Activated T-helper 1 cell treated with Interleukin-2 at 50 U/mL for 16 hours (primary cell): ENCODE measurements around the gene P2RX4.
"Not testable (repeated sequence)": the region's sequence is repeated elsewhere in the genome, so short reads cannot be mapped to it uniquely, and the experiment has no call there.

Experiments
- DNase-seq: peaks from one replicate; pipeline ENCODE4 v3.0.0-alpha.2; 2020; ENCODE audit warnings: low read depth

The P2RX4 gene

DNA sequence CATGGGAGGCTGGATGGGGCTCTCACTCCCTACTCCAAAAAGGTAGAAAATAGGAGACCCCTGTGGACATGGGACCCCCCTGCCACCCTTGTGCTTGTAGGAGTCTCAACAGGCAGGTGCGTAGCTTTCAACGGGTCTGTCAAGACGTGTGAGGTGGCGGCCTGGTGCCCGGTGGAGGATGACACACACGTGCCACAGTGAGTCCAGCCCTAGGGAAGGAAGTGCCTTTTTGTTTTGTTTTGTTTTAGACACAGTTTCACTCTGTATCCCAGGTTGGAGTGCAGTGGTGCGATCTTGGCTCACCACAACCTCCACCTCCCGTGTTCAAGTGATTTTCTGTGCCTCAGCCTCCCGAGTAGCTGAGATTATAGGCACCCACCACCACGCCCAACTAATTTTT lies 12.9 kb downstream of the P2RX4 start:
- no peak for DNase-seq

DNA sequence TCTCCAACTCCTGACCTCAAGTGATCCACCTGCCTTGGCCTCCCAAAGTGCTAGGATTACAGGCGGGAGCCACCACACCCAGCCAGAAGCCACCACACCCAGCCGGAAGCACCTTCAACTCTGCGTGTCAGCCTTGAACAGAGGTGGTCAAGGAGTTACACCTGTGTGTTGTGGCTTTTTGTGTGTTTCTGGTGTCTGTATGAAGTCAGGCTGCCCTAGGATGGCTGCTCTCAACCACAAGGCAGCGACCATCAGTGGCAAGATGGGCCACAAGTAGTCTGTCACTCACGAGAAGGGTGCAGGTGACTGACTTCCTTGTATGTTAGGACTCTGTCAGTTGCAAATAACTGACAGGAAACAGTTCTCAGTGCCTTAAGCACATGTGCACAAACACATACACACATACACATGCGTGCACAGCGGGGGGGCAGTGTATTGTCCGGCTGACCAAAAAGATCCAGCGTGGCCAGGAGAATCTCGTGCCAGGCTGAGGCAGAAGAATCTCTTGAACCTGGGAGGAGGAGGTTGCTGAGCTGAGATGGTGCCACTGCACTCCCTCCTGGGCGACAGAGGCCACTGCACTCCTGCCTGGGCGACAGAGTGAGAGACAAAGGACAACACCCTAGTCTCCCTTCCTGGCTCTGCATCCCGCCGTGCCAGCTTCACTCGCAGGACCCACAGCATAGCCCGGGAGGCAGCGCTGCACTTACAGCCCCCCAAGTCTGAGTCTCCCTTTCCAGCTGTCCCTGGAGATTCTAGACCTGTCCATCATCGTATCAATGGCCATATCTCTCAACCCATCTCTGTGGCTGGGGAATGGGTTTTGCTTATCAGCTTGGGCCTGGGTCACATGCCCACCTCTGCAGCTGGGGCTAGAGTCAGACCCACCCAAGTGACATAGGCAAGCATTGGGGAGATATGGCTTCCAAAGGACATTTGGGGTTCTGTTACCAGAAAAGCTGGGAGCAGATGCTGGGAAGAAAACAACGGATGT lies 13.7 kb downstream of the P2RX4 start:
- peak; percentile 19 for DNase-seq

DNA sequence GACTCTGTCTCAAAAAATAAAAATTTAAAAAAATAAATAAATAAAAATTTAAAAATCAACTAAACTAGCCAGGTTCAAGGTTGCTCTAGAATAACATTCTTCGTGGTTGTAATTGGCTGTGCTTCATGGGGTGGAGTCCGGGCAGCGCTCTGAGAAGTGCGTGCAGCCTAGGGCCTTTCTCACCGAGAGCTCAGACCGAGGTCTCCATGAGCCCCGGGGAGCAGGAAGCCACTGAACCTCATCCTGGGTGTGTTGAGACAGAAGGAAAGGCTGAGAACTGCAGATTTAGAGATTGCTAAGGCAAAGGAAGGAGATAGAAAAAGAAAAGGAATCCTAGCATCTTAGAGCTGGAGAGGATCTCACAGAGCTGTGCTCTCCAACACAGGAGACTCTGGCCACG lies 14.7 kb downstream of the P2RX4 start:
- peak; percentile 45 for DNase-seq

DNA sequence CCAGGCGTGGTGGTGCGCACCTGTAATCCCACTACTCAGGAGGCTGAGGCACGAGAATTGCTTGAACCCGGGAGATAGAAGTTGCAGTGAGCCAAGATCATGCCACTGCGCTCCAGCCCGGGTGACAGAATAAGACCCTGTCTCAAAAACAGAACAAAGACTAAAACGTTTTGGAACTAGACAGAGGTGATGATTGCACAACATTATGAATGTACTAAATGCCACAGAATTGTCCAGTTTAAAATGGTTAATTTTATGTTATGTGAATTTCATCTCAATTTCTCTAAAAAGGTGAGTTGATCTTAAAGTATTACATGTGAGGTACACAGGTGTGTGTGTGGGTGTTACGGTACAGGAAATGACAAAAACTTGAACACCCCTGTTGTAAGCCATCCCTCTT lies 16.5 kb downstream of the P2RX4 start:
- DNase-seq, result no peak

DNA sequence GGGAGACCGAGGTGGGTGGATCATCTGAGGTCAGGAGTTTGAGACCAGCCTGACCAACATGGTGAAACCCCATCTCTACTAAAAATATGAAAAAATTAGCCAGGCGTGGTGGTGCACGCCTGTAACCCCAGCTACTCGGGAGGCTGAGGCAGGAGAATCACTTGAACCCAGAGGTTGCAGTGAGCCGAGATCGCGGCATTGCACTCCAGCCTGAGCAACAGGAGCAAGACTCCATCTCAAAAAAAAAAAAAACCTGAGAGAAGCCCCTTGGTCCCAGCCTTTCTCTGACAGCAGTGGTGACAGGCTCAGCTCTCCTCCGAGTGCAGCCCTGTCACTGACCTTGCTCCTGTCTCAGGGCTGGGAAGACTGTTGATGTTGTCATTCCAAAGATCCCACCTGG lies 16.9 kb downstream of the P2RX4 start:
- DNase-seq, result not testable (repeated sequence)

DNA sequence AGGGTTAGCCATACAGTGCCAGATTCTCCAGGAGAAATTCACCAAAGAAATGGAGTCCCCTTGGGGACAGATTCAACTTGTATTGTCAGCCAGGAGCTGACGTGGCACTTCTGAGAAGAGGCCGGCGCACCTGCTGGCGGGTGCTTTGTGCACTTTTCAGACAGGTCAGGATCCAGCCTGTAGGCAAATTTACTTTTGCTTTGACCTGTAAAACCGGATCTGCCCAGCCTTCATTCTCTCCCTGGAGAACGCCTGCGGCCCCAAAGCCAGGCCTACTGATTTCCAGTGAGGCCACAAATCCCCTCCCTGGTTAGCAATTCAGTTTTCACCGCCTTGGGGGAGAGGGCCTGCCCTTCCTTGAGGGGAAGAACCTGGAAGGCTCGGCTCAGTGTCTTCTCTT lies 17.4 kb downstream of the P2RX4 start:
- no peak for DNase-seq

DNA sequence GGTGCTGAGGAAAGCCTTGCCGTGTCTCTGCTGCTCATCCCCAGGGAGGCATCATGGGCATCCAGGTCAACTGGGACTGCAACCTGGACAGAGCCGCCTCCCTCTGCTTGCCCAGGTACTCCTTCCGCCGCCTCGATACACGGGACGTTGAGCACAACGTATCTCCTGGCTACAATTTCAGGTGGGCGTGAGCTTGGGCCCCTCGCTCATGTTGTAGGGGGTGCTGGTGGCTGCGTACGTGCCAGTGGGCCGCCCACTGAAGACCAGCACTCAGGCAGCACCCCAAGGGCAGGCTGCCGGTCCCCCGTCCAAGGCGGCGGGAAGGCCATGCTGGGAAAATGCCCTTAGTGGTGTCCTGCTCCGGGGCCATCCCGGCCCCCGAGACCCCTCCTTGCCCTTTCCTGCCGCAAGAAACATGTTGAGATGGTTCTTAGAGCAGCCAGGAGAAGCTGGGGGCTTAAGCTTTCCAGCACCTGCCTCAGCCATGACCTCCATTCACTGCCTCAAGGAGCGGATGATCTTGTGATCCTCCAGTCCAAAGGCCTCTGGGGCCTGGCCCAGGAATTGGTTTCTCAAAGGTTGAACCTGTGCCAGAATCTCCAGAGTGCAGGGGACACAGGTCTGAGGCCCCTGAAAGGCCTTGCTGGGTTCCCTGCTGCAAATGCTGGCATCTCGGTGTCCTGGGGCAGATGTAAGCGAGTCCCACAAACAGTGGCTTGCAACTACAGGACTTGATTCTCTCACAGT lies 19.2 kb downstream of the P2RX4 start:
- DNase-seq, result no peak

DNA sequence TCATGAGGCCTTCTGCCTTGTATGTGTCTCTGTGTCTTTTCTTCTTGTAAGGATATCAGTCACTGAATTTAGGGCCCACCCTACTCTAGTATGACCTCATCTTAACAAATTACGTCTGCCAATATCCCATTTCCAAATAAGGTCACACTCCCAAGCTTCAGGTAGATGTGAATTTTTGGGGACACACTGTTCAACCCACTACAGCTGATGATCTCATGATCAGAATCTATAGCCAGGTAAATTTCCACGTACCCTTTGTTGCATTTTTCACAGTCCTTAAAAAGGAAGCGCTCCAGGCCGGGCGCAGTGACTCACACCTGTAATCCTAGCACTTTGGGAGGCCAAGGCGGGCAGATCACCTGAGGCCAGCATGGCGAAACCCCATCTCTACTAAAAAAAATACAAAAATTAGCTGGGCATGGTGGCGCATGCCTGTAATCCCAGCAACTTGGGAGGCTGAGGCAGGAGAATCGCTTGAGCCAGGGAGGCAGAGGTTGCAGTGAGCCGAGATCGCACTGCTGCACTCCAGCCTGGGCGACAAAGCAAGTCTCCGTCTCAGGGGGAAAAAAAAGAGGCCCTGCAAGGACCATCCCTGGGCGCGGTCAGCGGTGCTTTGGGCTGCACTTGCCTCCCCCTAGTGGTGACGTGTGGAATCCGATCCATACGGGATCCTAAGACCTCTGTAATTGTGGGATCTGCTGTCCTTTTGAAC lies 20.1 kb downstream of the P2RX4 start:
- peak; percentile 26 for DNase-seq

DNA sequence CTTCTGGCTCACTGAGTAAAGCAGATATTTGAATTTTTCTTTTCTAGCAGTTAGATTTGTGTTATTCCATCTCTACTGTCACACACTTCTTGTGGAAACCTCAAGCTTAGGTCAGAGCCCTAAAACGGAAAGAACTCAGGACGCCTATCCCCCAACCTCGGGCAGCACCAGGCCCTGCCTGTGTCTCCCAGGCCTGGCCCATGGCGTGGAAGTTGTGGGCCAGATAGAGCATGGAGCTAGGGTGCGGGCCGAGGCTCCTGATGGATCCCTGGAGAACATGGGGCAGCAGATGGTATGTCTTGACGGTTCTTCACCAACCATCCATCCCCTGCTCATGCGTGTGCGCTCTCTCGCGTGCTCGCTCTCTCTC lies 20.6 kb downstream of the P2RX4 start:
- no peak for DNase-seq

DNA sequence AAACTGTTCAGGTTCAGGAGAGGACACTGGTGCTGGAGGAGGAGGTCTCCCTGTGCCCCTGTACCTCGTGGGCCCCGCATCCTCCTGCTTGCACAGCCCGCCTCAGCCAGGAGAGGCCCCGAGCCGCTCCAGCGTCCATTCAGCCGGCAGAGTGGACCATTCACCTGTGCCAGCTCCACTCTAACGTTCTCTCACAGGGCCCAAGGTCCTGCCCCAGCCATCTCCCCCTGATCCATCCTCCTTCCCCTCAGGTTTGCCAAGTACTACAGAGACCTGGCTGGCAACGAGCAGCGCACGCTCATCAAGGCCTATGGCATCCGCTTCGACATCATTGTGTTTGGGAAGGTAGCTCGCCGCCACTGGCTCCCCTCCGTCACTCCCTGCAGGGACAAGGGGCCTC lies 22.2 kb downstream of the P2RX4 start:
- DNase-seq, result no peak

DNA sequence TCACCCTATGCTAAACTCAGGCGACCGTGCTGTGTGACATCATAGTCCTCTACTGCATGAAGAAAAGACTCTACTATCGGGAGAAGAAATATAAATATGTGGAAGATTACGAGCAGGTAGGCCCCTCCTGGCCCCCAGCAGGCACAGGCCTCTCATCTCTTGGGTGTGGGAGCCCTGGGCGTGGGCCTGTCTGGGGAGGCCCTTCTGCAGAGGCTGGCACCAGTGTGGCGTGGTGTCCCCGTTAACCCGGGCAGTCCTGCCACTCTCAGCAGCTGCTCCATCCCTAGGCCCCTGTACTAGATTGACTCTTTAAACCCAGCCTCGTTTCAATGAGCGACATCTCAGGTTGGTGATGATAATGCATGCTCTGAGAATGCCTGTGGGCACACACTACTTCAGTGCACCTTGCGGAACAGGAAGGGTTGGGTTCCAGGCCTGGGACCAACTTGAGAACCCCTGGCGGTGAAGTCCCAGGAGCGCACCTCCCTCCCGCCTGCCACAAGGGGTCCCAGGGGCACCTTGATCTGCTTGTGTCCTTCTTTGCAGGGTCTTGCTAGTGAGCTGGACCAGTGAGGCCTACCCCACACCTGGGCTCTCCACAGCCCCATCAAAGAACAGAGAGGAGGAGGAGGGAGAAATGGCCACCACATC lies 23.2 kb downstream of the P2RX4 start:
- no peak for DNase-seq

DNA sequence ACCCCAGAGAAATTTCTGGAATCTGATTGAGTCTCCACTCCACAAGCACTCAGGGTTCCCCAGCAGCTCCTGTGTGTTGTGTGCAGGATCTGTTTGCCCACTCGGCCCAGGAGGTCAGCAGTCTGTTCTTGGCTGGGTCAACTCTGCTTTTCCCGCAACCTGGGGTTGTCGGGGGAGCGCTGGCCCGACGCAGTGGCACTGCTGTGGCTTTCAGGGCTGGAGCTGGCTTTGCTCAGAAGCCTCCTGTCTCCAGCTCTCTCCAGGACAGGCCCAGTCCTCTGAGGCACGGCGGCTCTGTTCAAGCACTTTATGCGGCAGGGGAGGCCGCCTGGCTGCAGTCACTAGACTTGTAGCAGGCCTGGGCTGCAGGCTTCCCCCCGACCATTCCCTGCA lies 23.7 kb downstream of the P2RX4 start:
- DNase-seq, result no peak

DNA sequence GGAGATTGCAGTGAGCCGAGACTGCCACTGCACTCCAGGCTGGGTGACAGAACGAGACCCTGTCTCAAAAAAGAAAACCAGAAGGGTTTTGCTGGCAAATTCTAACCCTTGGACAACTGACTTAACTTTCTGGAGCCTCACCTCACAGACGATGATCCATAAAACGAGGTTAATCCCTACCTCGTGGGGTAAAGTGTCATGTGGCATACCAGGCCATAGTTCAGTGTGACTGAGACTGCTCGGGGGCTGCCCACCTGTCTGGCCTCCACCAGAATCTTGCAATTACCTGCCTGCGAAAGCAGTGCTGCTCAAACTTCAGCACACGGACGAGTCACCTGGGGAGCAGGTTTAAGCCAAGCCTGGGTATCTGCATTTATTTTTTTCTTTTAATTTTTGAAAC lies 26.8 kb downstream of the P2RX4 start:
- DNase-seq, result no peak

DNA sequence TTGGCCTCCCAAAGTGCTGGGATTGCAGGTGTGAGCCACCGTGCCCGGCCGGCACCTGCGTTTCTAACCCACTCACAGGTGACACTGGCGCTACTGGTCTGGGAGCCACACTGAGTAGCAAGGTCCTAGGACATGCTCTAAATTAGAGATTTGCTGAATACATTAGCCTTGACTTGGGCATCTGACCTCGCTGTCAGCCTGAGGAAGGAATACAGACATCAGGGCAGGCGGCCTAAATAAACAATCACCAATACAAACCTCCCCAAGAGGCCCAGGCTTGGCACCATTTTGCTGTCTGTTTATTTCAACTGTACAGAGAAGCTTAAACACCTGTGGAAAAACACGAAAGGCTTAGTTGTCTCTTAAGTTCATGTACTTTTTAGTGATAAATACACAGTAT lies 27.5 kb downstream of the P2RX4 start:
- DNase-seq, result no peak

DNA sequence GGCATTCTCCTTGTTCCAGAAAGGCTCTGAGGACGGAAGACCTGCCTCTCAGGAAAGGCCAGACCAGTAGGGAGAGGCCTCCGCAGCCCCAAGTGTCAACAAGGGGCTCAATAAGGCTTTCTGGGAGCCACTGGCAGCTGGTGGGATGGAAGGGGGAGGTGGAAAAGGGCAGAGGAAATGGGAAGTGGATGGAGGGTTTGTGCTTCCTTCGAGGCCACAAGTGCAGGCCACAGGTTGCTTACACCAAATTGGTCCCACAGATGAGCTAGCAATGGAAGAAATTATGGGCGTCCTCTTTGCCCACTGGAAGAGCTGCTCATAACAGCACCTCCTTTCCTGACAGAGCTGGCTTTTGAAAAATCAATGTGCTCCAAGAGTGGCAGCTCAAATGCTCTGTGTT lies 28.2 kb downstream of the P2RX4 start:
- DNase-seq, result no peak

DNA sequence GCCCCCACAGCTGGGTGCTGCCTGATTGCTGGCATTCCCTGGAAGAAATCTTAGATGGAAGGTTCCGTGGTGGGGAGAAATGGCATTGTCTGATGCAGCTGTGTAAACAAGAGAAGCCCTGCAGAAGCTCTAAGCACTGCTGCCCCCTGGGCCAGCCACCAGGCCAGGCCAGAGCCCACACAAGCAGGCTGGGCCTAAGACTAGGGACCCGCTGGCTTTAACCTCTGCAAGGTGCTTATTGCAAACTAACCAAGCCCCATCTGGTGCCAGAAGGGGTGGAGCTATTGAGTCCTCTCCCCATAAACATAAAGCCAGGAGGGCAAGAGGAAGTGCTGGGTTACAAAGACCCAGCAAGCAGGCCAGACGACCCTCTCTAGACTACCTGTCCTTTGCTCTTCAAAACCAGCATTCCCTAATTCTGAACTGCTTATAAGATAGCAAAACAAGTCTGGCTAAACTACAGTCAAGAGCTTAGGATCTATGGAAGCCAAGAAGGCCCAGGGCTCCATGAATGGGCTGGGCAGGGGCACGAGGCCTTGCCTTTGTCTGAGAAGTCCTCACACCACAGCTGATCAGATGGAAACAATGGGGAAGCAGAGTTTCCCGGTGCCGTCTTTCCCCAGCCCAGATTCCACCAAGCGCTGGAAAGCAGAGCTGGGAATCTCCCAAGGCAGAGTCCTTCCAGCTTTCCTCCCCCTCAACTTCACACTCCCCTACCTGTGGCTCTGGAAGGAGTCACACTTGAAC lies 28.8 kb downstream of the P2RX4 start:
- DNase-seq, result no peak

DNA sequence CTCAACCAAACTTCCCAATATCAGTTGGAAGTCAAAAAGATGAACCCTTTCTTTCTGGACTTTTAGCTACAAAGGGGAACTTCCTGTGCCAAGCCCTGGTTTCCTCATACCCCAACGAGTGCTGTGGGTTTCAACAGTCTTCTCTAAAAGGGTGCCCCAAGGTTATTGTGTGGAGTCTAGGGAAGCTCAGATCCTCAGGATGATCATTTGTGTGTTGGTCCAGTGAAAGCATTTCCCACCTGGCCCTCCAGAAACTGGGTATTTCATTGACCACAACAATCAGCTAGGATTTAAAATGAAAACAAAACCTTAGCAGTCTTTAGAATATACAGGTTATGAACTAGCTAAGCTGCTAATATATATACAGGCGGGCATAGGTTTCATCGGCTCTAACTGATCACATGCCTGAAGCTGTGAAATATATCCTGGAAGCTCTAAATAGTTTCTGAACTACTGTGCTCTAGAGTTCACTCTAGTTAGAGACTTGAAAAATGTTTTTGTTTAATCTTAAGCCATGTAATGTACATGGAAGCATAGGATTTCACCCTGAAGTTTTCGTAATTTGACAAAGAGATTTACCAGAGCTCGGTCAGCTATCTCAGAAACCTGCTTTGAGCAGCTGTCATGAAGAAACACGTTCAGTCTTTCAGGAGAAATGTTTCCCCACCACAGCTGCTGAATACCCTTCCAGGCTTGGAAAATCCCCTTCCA lies 29.6 kb downstream of the P2RX4 start:
- DNase-seq, result no peak

DNA sequence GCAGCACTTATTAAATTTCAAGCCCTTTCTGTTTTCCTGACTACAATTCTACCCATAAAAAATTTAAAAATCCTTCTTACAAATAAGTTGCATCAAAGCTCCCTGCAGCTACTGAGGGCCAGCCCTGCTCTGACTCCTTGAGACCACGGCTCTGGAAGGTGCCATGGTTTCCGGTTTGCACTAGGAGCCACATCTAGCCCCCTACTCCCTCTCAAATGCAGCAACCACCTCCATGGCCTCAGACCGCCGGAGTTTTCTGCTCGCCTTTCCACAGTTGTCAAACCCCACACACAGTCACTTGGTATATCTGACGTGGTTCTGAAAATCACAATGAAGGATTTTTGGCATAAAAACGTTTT lies 30.1 kb downstream of the P2RX4 start:
- no peak for DNase-seq

DNA sequence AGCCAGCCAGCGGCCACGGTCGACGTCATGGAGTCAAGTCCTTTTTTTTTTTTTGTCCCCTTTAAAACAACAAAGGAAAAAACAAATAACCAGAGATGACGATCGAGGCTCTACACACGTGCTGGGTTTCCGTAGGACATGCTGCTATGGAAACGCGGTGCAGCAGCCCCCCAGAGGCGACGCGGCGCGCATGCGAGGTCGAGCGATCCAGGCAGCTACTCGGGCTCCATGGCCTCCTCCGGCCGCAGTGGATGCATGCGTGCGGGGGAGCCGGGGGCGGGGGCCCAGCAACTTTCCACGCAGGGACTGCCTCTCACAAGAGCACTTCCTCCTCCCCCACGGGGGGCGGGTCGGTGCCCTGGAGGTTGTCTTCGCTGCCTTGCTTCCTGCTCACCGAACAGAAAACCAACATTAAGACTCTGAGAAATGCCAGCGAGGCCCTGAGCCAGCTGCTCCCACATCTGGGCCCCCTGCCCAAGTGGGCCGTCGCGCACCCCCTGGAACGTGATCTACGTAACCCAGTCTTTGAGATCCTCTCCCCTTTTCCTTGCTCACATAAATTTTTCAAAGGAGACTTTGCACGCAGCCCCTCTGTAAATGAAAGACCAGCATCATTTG lies 30.7 kb downstream of the P2RX4 start:
- peak; percentile 88 for DNase-seq

DNA sequence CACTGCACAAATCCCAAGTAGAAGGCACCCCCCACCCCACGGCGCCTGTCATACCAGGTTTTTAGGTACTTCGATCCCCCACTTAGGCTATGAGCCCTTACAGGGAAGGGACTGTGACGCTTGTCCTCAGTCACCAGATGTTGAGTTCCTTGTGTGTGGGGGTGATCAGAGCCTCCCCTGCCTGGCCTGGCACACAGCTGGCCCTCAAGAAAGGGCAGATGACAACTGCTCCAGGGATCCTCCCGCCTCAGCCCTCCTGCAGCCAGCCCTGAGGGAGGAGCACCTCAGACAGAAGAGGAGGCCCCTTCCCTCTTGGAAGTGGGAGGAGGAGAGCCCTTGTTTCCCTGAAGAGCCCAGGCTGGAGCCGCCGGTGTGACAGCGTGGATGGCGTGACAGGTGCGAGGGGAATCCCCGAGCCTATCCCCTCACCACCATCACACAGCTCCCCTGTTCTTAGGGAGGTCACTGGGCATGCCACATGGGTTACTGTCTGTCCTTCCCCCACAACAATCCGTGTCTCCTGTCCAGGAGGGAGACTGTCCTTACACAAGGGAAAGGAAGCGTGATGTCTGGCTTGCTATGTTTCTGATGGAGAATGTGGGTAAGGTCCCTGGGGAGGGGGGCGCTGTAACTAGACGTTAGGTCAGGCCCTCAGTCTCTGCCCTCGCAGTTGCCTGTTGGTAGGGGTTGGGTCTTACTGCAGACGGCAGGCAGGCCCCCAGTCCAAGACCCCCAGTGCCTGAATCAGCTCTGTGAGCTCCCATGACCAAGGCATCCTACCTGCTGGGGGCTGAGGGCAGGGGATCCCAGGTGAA lies 31.4 kb downstream of the P2RX4 start:
- DNase-seq, result no peak
